PC-3 (cell line): ENCODE data around the gene SLC13A4. TPM values are rescaled to one million over a fixed set of nuclear protein-coding genes. Genes with fewer than 3 reads are reported as not detected.

Experiments
- ATAC-seq: fragments of 200-7000 bp; cut with Tn5 transposase; 2 replicates; pipeline ENCODE4 v1.9.1; 2020; ENCODE audit warnings: mild to moderate bottlenecking, moderate library complexity
- BruUV-seq: library from RNA; stranded (reverse); fragments of 400-500 nt; replicated peaks from 2 replicates; lab custom pipeline; 2021; lab: Mats Ljungman, UMichigan
- CTCF ChIA-PET: fragments of 300-600 bp; sonication (Branson Sonifier 250); formaldehyde crosslinking; loops from one replicate; lab custom pipeline; 2022; ENCODE audit warnings: antibody characterized with exemption; lab: Charles Lee
- POLR2A ChIA-PET: fragments of 300-600 bp; sonication (Branson Sonifier 250); formaldehyde crosslinking; loops from one replicate; lab custom pipeline; 2022; ENCODE audit warnings: antibody characterized with exemption; ENCODE audit not compliant: unreplicated experiment; lab: Charles Lee
- DNase-seq: peaks from one replicate; pipeline ENCODE4 v3.0.0-alpha.2; 2015
- H2AFZ ChIP-seq: fragments of 300-600 bp; sonication (generic); 2 replicates; pipeline ENCODE4 v1.6.0; 2016; ENCODE audit warnings: antibody characterized with exemption, low read length
- H3F3A ChIP-seq: fragments of 300-600 bp; sonication (generic); one replicate; pipeline ENCODE4 v1.6.0; 2017; ENCODE audit warnings: antibody characterized with exemption, low read length, control low read depth, mild to moderate bottlenecking; ENCODE audit not compliant: unreplicated experiment
- H3K27ac ChIP-seq: fragments of 300-600 bp; sonication (generic); 2 replicates; pipeline ENCODE4 v1.5.1; 2016; ENCODE audit warnings: mild to moderate bottlenecking, low read length
- H3K27me3 ChIP-seq: fragments of 300-600 bp; sonication (generic); 2 replicates; pipeline ENCODE4 v1.6.1; 2016; ENCODE audit warnings: low read length, mixed read lengths
- H3K36me3 ChIP-seq: fragments of 300-600 bp; sonication (generic); 2 replicates; pipeline ENCODE4 v1.6.1; 2016; ENCODE audit warnings: low read depth, mixed run types, low read length, mixed read lengths
- H3K4me1 ChIP-seq: fragments of 300-600 bp; sonication (generic); 2 replicates; pipeline ENCODE4 v1.5.1; 2016; ENCODE audit warnings: low read length; ENCODE audit not compliant: insufficient read depth
- H3K4me2 ChIP-seq: fragments of 300-600 bp; sonication (generic); 2 replicates; pipeline ENCODE4 v1.6.0; 2016; ENCODE audit warnings: low read length
- H3K4me3 ChIP-seq: fragments of 300-600 bp; sonication (generic); 2 replicates; pipeline ENCODE4 v1.5.1; 2016; ENCODE audit warnings: mild to moderate bottlenecking, low read length, mixed read lengths
- H3K79me2 ChIP-seq: fragments of 300-600 bp; sonication (generic); 2 replicates; pipeline ENCODE4 v1.6.1; 2017; ENCODE audit warnings: low read length, mixed read lengths
- H3K9ac ChIP-seq: fragments of 300-600 bp; sonication (generic); 2 replicates; pipeline ENCODE4 v1.6.0; 2016; ENCODE audit warnings: mild to moderate bottlenecking, low read length
- H3K9me2 ChIP-seq: fragments of 300-600 bp; sonication (generic); replicated peaks from 2 replicates; pipeline ENCODE4 v1.6.1; 2016; ENCODE audit warnings: mixed run types, low read length, mixed read lengths
- H3K9me3 ChIP-seq: fragments of 300-600 bp; sonication (generic); 2 replicates; pipeline ENCODE4 v1.6.1; 2016; ENCODE audit warnings: low read length, mixed read lengths
- H4K20me1 ChIP-seq: fragments of 300-600 bp; sonication (generic); 2 replicates; pipeline ENCODE4 v1.6.1; 2016; ENCODE audit warnings: low read length, mixed read lengths
- CTCF ChIP-seq: fragments of 300-600 bp; sonication (generic); conservative IDR thresholded peaks from 2 replicates; pipeline ENCODE4 v1.5.1; 2017; ENCODE audit warnings: antibody characterized with exemption, low read depth, mild to moderate bottlenecking, low read length
- EZH2 ChIP-seq: fragments of 300-600 bp; sonication (generic); IDR thresholded peaks from one replicate; pipeline ENCODE4 v1.6.1; 2017; ENCODE audit warnings: antibody characterized with exemption, mild to moderate bottlenecking, low read length; ENCODE audit not compliant: unreplicated experiment
- EZH2phosphoT487 ChIP-seq: fragments of 300-600 bp; sonication (generic); IDR thresholded peaks from 2 replicates; pipeline ENCODE4 v1.6.1; 2018; ENCODE audit warnings: mild to moderate bottlenecking, antibody characterized with exemption, low read length, borderline replicate concordance
- intact Hi-C: fragments of 100-400 bp; cut with micrococcal nuclease; formaldehyde crosslinking; loops from 2 replicates; pipeline ENCODE4 v1.9.0; 2023
- total RNA-seq: library from RNA; depleted of rRNA; stranded (reverse); fragments of >200 nt; gene quantifications from 2 replicates; pipeline ENCODE4 v1.2.3, GENCODE V29; 2014

SLC13A4 gene
- total RNA-seq, 1 experiment from 2014 or later: not detected

- no peak overlapping the region for H3K27ac ChIP-seq
- H3K4me3 ChIP-seq: no peak overlapping the region
- no peaks in the 10 kb centered on the region for H3K36me3 ChIP-seq
- no peak overlapping the region for H2AFZ ChIP-seq
- H3K27me3 ChIP-seq: no peaks in the 10 kb centered on the region
- no peak overlapping the region for H3K4me2 ChIP-seq
- peaks cover 32% of the 10 kb centered on the region for H3K4me1 ChIP-seq
- no peaks in the 10 kb centered on the region for H4K20me1 ChIP-seq
- H3K9me3 ChIP-seq: no peaks in the 10 kb centered on the region
- DNase-seq (no peak), ATAC-seq (no peak)
- intact Hi-C loops: loop anchor here (2.0 to 10.0 kb wide), 2 partner anchors 39 to 57 kb away; no protein-coding TSS in a partner anchor
- H3K9ac ChIP-seq: no peak overlapping the region
- no peaks in the 10 kb centered on the region for H3K9me2 ChIP-seq
- ChIA-PET CTCF (no interaction called here), POLR2A (no interaction called here)
- H3K79me2 ChIP-seq: no peaks in the 10 kb centered on the region
- H3F3A ChIP-seq: no peaks in the 10 kb centered on the region
- no TSS peak for BruUV-seq
- TF ChIP-seq CTCF: no peak
- TF ChIP-seq EZH2: no peak
- TF ChIP-seq EZH2phosphoT487: no peak
These were observed 10.3 kb downstream of the SLC13A4 start for GRCh38 chr7:135717693-135718092.

GRCh38 chr7:135716677-135717238 lies 11.2 kb downstream of the SLC13A4 start:
- Histone ChIP-seq H3K4me1 (peaks cover 32% of the 10 kb centered on the region), H3K79me2 (no peaks in the 10 kb centered on the region), H3K9me2 (no peaks in the 10 kb centered on the region), H4K20me1 (no peaks in the 10 kb centered on the region), H3K4me2 (peak overlapping the region; percentile 20), H3K27me3 (no peaks in the 10 kb centered on the region), H3K36me3 (no peaks in the 10 kb centered on the region), H3K9me3 (no peaks in the 10 kb centered on the region), H3F3A (no peaks in the 10 kb centered on the region), H3K27ac (peak overlapping the region; percentile 51), H3K9ac (no peak overlapping the region), H3K4me3 (no peak overlapping the region), H2AFZ (no peak overlapping the region)
- TF ChIP-seq CTCF (no peak), EZH2 (no peak)
- no TSS peak for BruUV-seq
- ATAC-seq (peak; percentile 74), DNase-seq (peak; percentile 85)
- intact Hi-C loops: loop anchor here (2.0 to 10.0 kb wide), 2 partner anchors 38 to 58 kb away; no protein-coding TSS in a partner anchor
- CTCF ChIA-PET: interaction anchor here (0.6 kb wide), 2 partner anchors 29 to 274 kb away, joined by 3 to 5 read pairs; no protein-coding TSS in a partner anchor
- POLR2A ChIA-PET: no interaction called here

- Histone ChIP-seq H3F3A (no peaks in the 10 kb centered on the region), H3K4me2 (no peak overlapping the region), H3K4me1 (peaks cover 32% of the 10 kb centered on the region), H3K4me3 (no peak overlapping the region), H4K20me1 (no peaks in the 10 kb centered on the region), H3K27me3 (no peaks in the 10 kb centered on the region), H3K27ac (no peak overlapping the region), H3K79me2 (no peaks in the 10 kb centered on the region), H2AFZ (no peak overlapping the region), H3K9ac (no peak overlapping the region), H3K36me3 (no peaks in the 10 kb centered on the region), H3K9me3 (no peaks in the 10 kb centered on the region), H3K9me2 (no peaks in the 10 kb centered on the region)
- no peak for TF ChIP-seq EZH2phosphoT487
- no peak for TF ChIP-seq EZH2
- no peak for TF ChIP-seq CTCF
- no peak for ATAC-seq
- no TSS peak for BruUV-seq
- intact Hi-C loops: loop anchor here (2.0 to 10.0 kb wide), 3 partner anchors 37 to 59 kb away; no protein-coding TSS in a partner anchor
- DNase-seq: no peak
- ChIA-PET CTCF (no interaction called here), POLR2A (no interaction called here)
These were observed 12.3 kb downstream of the SLC13A4 start for GRCh38 chr7:135715673-135716072.
